A673 (cell line): ENCODE results near the gene TFCP2.

ENCODE experiments used
- EZH2 ChIP-seq: fragments of 200-600 bp; sonication (generic); IDR thresholded peaks from 2 replicates; pipeline ENCODE4 v1.6.1; 2017; ENCODE audit warnings: borderline replicate concordance, low read depth, mild to moderate bottlenecking, mixed read lengths, antibody characterized with exemption, low read length; ENCODE audit not compliant: poor library complexity, severe bottlenecking
- TF ChIP-seq, protein P1 (sequence below): fragments of 300-800, 200-600 bp; sonication (generic); conservative IDR thresholded peaks from 2 replicates; pipeline ENCODE4 v1.5.1; 2017; ENCODE audit warnings: low read depth, mild to moderate bottlenecking, antibody characterized with exemption, low read length, moderate library complexity, mixed read lengths

DNA sequence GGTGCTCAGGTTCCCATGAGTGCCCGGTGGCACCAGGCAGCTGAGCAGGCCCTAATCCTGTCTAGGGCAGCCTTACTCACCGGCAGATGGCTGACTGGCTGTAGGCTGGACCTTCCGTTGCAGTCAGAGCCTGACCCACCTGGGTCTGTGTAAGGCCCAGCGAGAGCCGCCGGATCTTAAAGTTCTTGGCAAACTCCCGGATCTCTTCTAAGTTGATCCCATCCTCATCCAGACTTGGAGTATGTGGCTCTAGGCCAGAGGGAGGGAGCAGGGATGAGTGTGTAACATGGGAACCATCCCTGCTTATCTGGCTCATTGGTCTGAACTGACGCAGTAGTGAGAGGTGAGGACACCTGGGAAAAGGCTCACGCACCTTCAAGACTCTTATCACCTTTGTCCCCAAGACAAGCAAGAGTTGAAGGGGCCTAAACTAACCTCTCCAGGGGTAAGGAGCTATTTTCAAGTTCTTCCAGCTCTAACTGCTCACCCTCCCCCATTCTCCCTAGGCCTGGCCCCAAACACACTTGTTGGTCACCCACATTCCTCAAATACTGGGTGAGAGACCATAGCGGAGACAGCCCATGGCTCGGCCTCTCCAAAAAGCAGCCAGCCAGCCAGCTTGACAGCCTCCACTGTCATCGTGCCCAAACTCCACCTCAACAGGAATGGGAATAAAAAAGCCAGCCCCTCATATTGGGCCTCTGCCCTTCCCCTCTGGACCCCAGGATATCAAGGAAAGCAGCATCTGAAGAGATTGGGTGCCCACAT, 18.8 kb upstream of the TFCP2 start:
- TF ChIP-seq, protein P1, sequence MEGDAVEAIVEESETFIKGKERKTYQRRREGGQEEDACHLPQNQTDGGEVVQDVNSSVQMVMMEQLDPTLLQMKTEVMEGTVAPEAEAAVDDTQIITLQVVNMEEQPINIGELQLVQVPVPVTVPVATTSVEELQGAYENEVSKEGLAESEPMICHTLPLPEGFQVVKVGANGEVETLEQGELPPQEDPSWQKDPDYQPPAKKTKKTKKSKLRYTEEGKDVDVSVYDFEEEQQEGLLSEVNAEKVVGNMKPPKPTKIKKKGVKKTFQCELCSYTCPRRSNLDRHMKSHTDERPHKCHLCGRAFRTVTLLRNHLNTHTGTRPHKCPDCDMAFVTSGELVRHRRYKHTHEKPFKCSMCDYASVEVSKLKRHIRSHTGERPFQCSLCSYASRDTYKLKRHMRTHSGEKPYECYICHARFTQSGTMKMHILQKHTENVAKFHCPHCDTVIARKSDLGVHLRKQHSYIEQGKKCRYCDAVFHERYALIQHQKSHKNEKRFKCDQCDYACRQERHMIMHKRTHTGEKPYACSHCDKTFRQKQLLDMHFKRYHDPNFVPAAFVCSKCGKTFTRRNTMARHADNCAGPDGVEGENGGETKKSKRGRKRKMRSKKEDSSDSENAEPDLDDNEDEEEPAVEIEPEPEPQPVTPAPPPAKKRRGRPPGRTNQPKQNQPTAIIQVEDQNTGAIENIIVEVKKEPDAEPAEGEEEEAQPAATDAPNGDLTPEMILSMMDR, result no peak
- no peak for TF ChIP-seq EZH2
